Measurements from ENCODE around the gene CASTOR1.

CASTOR1 gene

DNA sequence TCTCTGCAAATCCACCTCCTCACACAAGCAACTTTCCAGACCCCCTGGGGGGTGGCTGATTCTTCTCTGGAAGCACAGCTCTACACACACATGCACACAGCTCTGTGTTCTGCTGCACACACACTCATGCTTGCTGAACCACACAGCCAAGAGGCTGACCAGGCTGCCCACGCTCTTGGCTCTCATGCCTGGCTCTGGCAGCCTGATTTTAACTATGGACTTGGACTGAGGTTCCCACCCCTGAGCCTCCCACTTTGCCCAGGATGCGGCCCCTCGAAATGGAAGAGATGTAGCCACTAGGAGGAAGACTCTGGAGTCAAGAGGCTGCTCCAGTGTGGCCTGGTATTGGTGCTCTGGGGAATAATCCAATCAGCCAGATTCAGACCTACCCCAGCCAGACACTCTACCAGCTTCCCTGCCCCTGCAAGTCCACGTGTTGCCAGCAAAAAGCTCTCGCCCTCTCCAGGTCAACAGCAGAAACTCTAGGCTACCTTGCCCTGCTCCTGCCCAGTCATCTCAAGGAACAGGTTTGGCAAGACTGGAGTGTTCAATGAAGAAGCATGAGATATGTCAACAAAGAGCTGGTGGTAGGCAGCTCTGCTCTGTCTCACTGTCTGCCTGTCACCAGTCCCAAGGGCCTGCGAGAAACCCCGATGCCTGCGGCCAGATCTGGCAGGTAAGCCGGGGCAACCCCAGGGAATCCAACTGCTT lies 8.8 kb upstream of the CASTOR1 start:
- DNase-seq, result no peak

DNA sequence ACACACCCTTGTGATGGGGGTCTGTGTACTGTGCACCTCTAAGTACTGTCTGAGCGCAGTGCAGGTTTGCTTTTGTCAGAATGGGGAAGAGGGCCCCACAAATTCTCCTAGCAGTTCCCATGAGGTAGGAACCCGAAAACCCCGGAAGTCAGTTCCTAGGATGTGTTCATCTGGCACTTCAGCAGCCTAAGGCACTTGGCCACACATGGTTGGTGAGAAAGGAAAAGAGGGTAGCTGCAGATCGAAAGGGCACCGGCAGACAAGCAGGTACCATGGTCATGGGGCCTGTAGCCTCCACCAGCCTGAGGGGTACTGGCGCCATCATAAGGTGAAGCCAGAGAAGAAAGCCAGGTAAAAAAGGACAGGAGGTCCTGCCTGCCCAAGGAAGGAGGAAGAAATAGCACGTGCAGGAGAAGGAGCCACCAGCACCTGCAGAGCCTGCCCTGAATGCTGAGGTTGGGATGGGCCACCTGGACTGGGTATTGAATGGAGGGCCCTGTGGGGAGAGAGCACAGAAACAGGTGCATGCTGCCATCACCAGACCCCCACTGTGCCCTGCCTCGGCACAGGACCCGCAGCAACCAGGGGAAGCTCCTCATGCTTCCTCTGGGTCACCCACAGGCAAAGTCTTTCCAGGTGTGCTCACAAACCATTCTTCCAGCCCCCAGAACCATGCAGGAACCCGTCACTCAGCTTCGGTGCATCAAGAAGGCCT lies 8.1 kb upstream of the CASTOR1 start:
- DNase-seq, result no peak

DNA sequence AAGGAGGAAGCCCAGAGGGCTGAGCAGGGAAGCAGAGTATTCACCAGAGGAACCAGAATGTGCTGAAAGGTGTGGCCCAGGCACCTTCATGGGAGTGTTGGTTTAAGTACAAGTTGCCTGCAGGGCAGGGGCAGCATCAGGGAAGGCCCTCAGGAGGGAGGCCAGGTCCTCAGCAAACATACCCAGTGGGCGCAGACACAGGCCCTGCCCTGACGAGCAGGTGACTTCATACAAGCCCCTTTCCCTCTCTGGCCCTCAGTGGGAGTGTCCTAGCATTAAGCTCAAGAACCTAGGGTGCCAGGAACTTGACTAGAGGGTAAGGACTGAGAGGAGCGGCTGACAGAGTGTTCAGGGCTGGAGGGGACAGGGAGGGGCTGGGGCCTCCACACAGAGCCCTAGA lies 7.5 kb upstream of the CASTOR1 start:
- DNase-seq, result no peak

GRCh38 chr22:30296324-30296723 lies 7.0 kb upstream of the CASTOR1 start:
- DNase-seq, result no peak

DNA sequence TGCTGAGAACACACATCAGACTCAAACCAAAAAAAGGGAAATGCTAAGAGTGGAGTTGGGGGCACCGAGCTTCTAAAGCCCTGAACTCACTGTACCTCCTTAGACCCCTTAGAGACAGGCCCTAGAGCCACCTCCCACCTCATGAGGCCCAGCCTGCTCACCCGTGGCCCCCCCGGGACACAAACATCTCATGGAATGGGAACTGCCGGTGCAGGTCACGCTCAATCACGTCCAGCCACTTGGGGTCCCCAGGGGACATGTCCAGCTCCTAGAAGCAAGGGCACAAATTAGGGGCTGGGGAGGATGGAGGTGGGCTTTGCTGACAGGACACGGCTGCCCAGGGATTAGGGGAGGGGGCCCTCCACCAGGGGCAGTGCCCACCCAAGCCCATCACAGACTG lies 6.3 kb upstream of the CASTOR1 start:
- no peak for DNase-seq

DNA sequence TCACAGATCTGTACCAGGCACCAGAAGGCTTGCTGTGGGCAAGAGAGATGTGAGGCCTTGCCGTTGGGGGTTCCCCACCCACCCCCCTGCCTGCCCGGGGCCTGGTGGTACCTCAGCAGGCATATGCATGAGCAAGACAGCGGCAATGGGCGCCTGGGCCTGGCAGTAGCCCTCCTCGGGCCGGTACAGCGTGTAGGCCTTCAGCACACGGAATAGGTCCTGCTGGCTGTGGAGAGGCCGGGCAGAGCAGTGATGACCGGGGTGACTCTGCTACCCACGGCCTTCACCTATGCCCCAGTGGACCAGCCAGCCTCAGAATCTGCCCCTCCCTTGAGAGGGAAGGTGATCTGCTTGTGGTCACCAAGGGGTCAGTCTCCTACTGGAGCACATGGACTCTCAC lies 5.5 kb upstream of the CASTOR1 start:
- no peak for DNase-seq

GRCh38 chr22:30294066-30294465 lies 4.8 kb upstream of the CASTOR1 start:
- DNase-seq, result no peak

DNA sequence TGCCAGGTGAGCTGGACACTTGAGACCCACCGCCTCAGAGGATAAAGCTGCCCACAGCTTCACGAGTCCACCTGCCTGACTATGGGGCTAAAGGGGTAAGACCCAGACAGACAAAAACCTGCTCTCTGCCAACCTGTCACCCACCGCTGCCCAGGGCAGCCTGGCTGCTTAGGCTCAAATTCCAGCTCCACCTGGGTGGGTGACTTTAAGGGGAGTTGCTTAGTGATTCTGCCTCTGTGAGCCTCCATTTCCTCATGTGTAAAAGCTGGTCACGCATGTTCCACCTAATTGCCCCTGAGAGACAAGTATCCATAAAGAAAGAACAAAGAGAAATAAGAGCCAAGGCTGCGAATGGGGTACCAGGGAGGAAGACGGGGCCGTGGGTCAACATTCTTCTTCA lies 3.7 kb upstream of the CASTOR1 start:
- DNase-seq, result no peak

DNA sequence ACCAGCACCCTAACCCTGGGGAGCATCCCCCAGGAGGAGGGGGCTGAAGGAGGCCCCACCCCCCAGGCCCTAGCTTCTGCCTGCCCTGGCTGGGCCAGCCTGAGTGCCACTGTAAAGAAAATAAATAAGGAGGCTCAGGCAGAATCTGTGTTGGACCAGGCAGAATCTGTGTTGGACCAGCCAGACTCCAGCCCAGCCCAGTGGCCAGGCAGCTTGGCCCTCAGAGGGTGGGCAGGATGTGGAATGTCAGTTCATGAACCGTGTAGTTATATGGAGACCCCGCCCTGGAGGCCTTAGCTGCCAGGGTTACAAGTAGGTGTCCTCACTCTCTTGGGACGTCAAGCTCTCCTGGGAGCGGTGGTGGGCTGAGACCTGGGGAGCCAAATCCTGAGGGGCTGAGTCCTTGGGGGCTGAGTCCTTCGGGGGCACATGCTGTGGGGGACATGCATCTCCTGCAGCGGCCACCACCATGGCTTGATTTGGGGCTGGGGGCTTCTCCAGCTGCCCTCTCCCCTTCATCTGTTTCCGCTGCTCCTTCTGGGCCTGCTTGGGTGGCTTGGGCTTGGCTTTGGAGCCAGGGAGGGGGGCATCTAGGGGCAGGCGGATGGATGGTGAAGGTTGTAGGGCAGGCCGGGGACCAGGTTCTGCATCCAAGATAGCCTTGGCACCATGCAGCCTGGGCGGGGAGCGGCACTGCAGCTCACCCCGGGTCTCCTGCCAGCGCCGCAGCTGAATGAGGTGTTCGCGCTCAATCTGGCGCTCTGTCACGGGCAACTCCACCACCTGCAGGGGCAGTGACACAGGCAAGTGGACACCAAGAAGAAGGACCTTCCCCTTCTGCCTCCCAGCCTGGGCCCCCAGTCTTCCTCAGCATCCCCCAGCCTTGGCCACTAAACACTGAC lies 3.0 kb upstream of the CASTOR1 start:
- no peak for DNase-seq

DNA sequence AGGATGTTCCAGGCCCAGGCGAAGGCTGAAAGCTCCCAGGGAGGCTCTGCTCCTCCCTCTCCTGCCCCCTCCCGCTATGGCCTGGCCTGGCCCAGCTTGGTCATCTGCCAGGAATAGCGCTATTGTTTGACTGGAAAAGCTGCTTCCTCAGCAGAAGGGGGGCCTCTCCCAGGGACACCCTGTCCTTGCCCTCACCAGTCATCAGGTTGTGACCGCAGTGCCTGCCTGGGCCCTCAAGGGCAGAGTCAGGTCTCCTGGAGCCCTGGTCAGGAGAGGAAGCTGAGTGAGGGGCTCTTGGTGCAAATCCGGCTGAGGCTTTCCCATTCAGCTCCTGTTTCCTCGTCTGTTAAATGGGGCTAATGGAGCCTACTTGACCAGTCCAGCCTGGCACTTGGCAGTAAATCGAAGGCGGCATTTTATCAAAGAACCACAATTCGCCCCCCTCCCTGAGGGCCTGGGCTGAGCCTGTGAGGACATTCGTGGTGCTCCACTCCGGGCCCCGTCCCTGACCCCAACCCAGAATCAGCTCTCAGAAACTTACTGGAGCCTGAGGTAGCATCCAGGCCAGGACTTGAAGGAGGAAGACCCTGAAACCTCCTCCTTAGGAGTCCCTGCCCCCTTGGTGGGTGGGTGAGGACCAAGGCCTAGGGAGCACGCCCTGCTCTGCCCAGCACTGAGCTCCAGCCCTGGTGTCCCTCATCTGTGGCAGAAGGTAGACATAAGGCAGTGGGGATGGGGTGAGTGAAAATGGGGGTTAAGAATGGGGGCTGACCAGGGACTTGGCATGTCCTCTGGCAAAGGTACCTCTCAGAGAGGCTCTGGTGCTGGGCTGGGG lies 2.0 kb upstream of the CASTOR1 start:
- DNase-seq, result no peak

DNA sequence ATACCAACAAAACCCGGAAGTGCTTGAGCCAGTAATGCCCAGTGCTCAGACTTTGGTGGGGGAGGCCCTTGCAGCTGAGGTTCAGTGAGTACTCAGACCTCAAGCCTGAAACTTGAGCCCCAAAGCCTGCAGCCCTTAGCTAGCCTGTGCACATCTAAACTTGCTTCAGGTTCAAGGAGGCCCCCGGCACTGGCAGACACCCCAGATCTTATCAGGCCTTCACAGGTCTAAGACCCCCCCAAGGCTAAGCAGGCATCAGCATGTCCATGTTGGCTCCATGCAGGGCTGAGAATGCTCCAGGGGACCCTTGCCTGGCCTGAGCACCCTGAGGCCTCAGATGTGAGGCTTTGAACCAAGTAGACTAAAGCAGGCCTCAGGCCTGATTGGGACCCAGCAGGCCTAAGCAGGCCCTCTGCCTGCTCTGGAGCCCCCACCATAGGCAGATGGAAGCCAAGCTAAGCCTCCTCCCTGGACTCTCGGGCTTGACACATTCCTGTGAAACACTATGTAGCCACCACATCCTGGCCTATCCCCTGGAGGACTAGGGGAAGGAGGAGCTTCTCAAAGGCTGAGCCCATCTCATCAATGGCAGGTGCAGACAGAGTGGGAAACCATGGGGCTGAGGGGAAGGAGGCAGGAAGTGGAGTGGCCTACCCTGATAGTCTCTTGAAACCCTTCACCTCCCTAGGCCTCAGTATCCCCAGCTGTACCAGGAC lies 1.2 kb upstream of the CASTOR1 start:
- no peak for DNase-seq

- DNase-seq, result no peak
Observed at GRCh38 chr22:30289980-30290313, 642 bp upstream of the CASTOR1 start.

DNA sequence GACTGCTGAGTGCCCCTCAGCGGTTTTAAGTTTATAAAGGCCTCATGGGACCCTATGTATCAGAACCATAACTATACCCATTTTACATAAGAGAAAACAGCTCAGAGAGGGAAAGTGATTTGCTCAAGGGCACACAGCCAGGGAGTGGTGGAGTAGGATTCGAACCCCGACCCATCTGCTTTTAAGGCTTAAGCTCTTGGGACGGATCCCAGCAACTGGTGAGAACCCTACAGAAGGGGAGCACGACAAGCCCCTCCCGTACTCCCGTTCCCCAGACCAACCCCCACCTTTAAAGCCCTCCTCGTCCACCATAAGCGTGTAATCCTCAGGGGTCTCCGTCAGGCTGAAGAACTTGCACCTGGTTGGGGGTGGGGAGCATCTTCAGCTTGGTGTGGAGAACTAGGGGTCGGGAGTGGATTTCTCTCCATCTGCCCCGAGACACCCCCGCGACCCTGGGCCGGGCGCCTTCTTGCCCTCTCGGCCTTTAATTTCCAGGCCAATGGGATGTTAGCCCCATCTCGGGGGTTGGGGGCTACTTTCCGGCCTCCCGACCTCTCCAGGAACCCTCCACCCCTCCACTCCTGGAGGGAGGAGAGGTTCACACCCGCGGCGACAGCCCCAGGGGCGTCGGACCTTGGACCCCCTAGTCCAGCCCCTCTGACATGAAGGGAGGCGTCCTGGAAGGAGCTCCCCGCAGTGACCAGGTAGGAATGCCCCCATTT lies 725 bp downstream of the CASTOR1 start:
- no peak for DNase-seq

DNA sequence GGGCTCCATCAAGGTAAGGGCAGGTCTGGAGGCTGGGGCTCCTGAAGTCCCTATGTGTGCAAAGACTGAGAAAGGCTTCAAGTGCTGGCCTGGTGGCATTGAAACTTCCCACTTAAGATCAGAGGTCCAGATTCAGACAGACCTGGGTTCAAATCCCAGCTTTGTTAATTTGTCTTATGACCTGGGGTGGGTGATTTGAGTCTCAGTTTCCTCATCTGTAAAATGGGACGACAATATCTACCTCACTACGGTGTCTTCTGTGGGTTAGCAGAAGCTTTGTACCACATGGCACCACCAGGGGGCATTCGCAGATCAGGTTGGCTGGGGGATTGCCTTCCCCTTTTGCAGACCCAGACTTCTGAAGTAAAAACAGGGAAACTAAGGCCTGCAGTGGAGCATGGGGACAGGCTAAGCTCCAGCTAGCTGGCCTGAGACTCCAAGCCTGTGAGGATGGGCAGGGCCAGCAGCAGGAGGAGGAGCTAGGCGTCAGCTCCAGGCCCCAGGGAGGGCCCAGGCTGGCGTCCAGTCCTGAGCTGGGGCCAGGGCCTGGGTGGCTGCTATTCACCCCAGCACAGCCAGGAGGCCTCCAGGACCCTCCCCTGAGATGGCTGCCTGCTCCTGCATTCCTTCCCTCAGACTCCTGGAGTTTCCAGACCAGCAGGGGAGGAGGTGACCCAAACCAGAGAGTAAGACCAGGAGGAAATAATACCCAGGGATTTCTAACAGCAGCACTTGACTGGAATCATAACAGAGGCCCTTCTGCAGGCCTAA lies 1.5 kb downstream of the CASTOR1 start:
- DNase-seq, result peak; percentile 93

DNA sequence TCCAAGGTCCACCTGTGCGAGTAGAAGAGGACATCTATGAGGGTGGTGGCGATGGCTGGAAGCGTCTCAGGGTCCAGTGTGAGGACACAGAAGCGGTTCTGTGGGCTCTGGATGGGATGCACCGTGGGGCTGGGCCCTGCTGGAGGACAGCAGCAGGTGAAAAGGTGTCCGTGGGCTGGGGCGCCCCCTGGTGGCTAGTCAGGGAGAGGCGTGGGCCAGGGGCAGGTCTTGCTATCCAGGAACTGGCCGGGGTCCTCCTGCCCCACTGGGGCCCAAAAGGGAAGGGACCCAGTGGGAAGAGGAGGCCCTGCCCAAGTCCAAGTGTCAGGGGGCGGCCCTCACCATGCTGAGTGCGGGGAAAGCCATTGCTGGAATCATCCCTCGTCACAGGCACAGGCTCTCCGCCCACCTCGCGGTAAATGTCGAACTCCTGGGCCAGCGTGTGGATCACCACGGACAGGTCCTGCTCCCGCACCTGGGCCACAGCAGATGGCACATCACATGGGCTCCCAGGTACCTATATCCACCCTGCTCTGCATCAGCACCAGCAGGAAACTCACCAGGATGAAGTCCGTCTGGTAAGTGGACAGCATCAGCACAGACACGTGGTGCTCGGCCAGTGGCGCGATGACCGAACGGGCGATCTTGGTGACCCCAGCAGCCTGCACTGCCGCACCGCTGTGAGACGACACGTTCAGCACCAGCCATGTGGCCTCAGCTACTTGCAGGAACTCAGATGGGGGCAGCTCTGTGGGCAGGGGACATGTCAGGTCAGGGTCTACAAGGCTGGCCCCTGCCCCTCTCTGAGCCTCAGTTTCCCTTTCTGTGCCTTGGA lies 2.3 kb downstream of the CASTOR1 start:
- DNase-seq, result peak; percentile 92

- no peak for DNase-seq
Observed at GRCh38 chr22:30286331-30286730, 3.0 kb downstream of the CASTOR1 start.

- DNase-seq, result no peak
Observed at GRCh38 chr22:30285846-30286200, 3.5 kb downstream of the CASTOR1 start.

GRCh38 chr22:30285176-30285845 lies 4.0 kb downstream of the CASTOR1 start:
- DNase-seq, result no peak

- no peak for DNase-seq
Observed at GRCh38 chr22:30284666-30285065, 4.6 kb downstream of the CASTOR1 start.
